Measurements from ENCODE around the gene CNFN.

The CNFN gene

GRCh38 chr19:42388851-42389489, 1.1 kb downstream of the CNFN start:
- TF ChIP-seq CTCF (IDR thresholded peaks at IDR 0.05; ENCODE audit: insufficient read depth, low read length, missing control alignments), result no peak
- ChIA-PET POLR2A (no interaction called here), CTCF (interaction anchor here (2.0 to 3.8 kb wide), 2 partner anchors 8 to 12 kb away, joined by 13 to 22 read pairs; no protein-coding TSS in a partner anchor)
- DNase-seq (ENCODE audit: low read depth, low spot score), result no peak
- no peak overlapping the region for H3K4me3 ChIP-seq (ENCODE audit: low read depth, low read length)

GRCh38 chr19:42386974-42387707, 3.0 kb downstream of the CNFN start:
- POLR2A ChIA-PET, result no interaction called here
- peak; percentile 63 for TF ChIP-seq CTCF (IDR thresholded peaks at IDR 0.05; ENCODE audit: insufficient read depth, low read length, missing control alignments)
- CTCF ChIA-PET, result interaction anchor here (1.0 to 3.8 kb wide), 5 partner anchors 10 to 266 kb away, joined by 3 to 22 read pairs (median 3); no protein-coding TSS in a partner anchor
- no peak for DNase-seq (ENCODE audit: low read depth, low spot score)
- H3K4me3 ChIP-seq (ENCODE audit: low read depth, low read length), result peak overlapping the region; percentile 52

GRCh38 chr19:42380155-42380554, 9.9 kb downstream of the CNFN start:
- TF ChIP-seq CTCF (IDR thresholded peaks at IDR 0.05; ENCODE audit: insufficient read depth, low read length, missing control alignments), result no peak
- POLR2A ChIA-PET, result interaction anchor here (1.0 to 1.2 kb wide), 2 partner anchors 17 to 31 kb away, joined by 4 to 5 read pairs; no protein-coding TSS in a partner anchor
- CTCF ChIA-PET, result interaction anchor here (4.2 kb wide), 1 partner anchor 21 kb away, joined by 16 read pairs; no protein-coding TSS in a partner anchor
- no peak for DNase-seq (ENCODE audit: low read depth, low spot score)
- H3K4me3 ChIP-seq (ENCODE audit: low read depth, low read length), result no peak overlapping the region

GRCh38 chr19:42378225-42379215, 11.6 kb downstream of the CNFN start:
- ChIA-PET POLR2A (no interaction called here), CTCF (interaction anchor here (0.7 to 4.2 kb wide), 3 partner anchors 8 to 133 kb away, joined by 3 to 16 read pairs (median 4); no protein-coding TSS in a partner anchor)

GRCh38 chr19:42376177-42376555, 13.9 kb downstream of the CNFN start:
- POLR2A ChIA-PET, result no interaction called here
- no peak for TF ChIP-seq CTCF (IDR thresholded peaks at IDR 0.05; ENCODE audit: insufficient read depth, low read length, missing control alignments)
- H3K4me3 ChIP-seq (ENCODE audit: low read depth, low read length), result no peak overlapping the region
- CTCF ChIA-PET, result no interaction called here
- DNase-seq (ENCODE audit: low read depth, low spot score), result no peak

More at GRCh38 chr19:42378225-42379215, 11.6 kb downstream of the CNFN start:
- H3K4me3 ChIP-seq (ENCODE audit: low read depth, low read length), result no peak overlapping the region
- DNase-seq (ENCODE audit: low read depth, low spot score), result no peak
- no peak for TF ChIP-seq CTCF (IDR thresholded peaks at IDR 0.05; ENCODE audit: insufficient read depth, low read length, missing control alignments)
